SU-DHL-6 (cell line): ENCODE measurements around the gene PSG2.
"Not testable (repeated sequence)": the region's sequence is repeated elsewhere in the genome, so short reads cannot be mapped to it uniquely, and the experiment has no call there.

Experiments
- EZH2phosphoT487 ChIP-seq: fragments of 200-600 bp; sonication (generic), shearing (Covaris generic); conservative IDR thresholded peaks from 2 replicates; pipeline ENCODE4 v1.6.1; 2018; ENCODE audit warnings: mild to moderate bottlenecking, antibody characterized with exemption, low read length, moderate library complexity, mixed read lengths
- TF ChIP-seq, protein P1 (sequence below): fragments of 200-600 bp; sonication (generic); IDR thresholded peaks from one replicate; pipeline ENCODE4 v1.5.1; 2017; ENCODE audit warnings: antibody characterized with exemption, mild to moderate bottlenecking, low read length, moderate library complexity; ENCODE audit not compliant: insufficient read depth, poor library complexity, severe bottlenecking

GRCh38 chr19:43116421-43116820 lies 33.9 kb upstream of the PSG2 start:
- TF ChIP-seq, protein P1, sequence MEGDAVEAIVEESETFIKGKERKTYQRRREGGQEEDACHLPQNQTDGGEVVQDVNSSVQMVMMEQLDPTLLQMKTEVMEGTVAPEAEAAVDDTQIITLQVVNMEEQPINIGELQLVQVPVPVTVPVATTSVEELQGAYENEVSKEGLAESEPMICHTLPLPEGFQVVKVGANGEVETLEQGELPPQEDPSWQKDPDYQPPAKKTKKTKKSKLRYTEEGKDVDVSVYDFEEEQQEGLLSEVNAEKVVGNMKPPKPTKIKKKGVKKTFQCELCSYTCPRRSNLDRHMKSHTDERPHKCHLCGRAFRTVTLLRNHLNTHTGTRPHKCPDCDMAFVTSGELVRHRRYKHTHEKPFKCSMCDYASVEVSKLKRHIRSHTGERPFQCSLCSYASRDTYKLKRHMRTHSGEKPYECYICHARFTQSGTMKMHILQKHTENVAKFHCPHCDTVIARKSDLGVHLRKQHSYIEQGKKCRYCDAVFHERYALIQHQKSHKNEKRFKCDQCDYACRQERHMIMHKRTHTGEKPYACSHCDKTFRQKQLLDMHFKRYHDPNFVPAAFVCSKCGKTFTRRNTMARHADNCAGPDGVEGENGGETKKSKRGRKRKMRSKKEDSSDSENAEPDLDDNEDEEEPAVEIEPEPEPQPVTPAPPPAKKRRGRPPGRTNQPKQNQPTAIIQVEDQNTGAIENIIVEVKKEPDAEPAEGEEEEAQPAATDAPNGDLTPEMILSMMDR: not testable (repeated sequence)
- TF ChIP-seq EZH2phosphoT487: not testable (repeated sequence)
